Natural killer cell (primary cell): ENCODE measurements around the gene KRT5. TPM values are rescaled to one million over a fixed set of nuclear protein-coding genes. Genes with fewer than 3 reads are reported as not detected.
"Not testable (repeated sequence)": the region's sequence is repeated elsewhere in the genome, so short reads cannot be mapped to it uniquely, and the experiment has no call there.

Experiments
- ATAC-seq, 3 donors: fragments of 150-1000 bp in 2 of 3; fragments of 200-7000 bp in 1 of 3; cut with Tn5 transposase; 1 replicate in 1 of 3; 2 replicates in 2 of 3; pipeline ENCODE4 v1.10.0; 2021; ENCODE audit warnings: mild to moderate bottlenecking in 2 of 3, moderate library complexity in 2 of 3
- DNase-seq, 2 donors: peaks; one replicate each; pipeline versions ENCODE4 v3.0.0 to v3.0.0-alpha.2; 2013 to 2021; ENCODE audit warnings: mixed read lengths in 1 of 2
- H3K27ac ChIP-seq: one replicate; pipeline ENCODE4 v1.5.1; 2013; ENCODE audit warnings: mild to moderate bottlenecking, low read length
- H3K27me3 ChIP-seq: one replicate; pipeline ENCODE4 v1.6.1; 2013; ENCODE audit warnings: low read length; ENCODE audit not compliant: control insufficient read depth, insufficient read depth
- H3K36me3 ChIP-seq: one replicate; pipeline ENCODE4 v1.6.1; 2013; ENCODE audit warnings: low read length; ENCODE audit not compliant: control insufficient read depth, insufficient read depth
- H3K4me1 ChIP-seq: one replicate; pipeline ENCODE4 v1.6.1; 2013; ENCODE audit warnings: low read length; ENCODE audit not compliant: control insufficient read depth, insufficient read depth
- H3K4me3 ChIP-seq: one replicate; pipeline ENCODE4 v1.5.1; 2013; ENCODE audit warnings: low read length
- H3K9me3 ChIP-seq: one replicate; pipeline ENCODE4 v1.6.1; 2013; ENCODE audit warnings: low read length; ENCODE audit not compliant: control insufficient read depth, insufficient read depth
- H3K27ac Mint-ChIP-seq, 2 donors: one replicate each; pipeline ENCODE4 v1.8.0; 2022; ENCODE audit warnings: mild to moderate bottlenecking in 2 of 2, mixed read lengths in 2 of 2, moderate library complexity in 1 of 2
- H3K27me3 Mint-ChIP-seq, 2 donors: one replicate each; pipeline ENCODE4 v1.8.0; 2022; ENCODE audit warnings: low read depth in 2 of 2, mixed read lengths in 2 of 2
- H3K36me3 Mint-ChIP-seq: one replicate; pipeline ENCODE4 v1.8.0; 2022; ENCODE audit warnings: mixed read lengths
- H3K4me1 Mint-ChIP-seq, 2 donors: one replicate each; pipeline ENCODE4 v1.8.0; 2022; ENCODE audit warnings: mixed read lengths in 2 of 2
- H3K4me3 Mint-ChIP-seq: one replicate; pipeline ENCODE4 v1.8.0; 2022; ENCODE audit warnings: mild to moderate bottlenecking, moderate library complexity, mixed read lengths
- H3K9me3 Mint-ChIP-seq, 2 donors: one replicate each; pipeline ENCODE4 v1.8.0; 2022; ENCODE audit warnings: mixed read lengths in 2 of 2
- WGBS: methylation state at CpG from one replicate; pipeline ENCODE4 v1.1.7; 2013; ENCODE audit warnings: missing lambda C conversion rate; ENCODE audit not compliant: insufficient coverage; 5-methylcytosine and 5-hydroxymethylcytosine counted together
- intact Hi-C: fragments of 100-400 bp; cut with micrococcal nuclease; formaldehyde crosslinking; loops from one replicate; pipeline ENCODE4 v1.14.2; 2022
- total RNA-seq, 4 donors: library from RNA; stranded (reverse); fragments of 120-200 nt in 1 of 4; gene quantifications; one replicate each; pipeline versions ENCODE4 v1.2.3 to v1.2.4, GENCODE V29; 2013 to 2022
- TF ChIP-seq, protein P1 (sequence below): fragments of 200-600 bp; IDR thresholded peaks from one replicate; pipeline ENCODE4 v1.8.0; 2022; ENCODE audit warnings: antibody characterized with exemption

KRT5 gene
- total RNA-seq, 3 donors from 2014 or later (not counting 1 experiment from before 2014, with no cell fraction given), result 0.40 to 0.70 TPM; not detected in 1

DNA sequence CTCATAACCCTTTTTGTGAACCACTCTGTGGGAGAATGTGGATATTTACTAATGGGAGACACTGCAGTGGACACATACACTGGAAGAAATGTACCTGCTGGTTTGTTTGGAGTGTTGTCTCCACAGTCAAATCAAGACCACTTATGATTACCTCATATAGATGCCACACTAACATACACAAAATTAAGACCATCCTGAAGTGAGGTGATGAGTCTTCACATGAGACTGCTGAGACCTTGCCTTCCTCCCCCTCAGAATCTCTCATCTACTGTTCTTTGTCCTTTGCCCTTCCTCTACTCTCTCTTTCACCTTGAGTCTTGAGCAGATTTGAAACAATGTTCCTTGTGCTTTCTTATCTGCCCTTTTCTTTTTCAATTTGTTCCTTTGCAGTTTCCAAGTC, 31.5 kb downstream of the KRT5 start:
- ATAC-seq (no peak), DNase-seq (no peak)
- H3K27me3 ChIP-seq, result peaks cover 6% of the 10 kb centered on the region
- H3K9me3 ChIP-seq, result no peaks in the 10 kb centered on the region
- H3K36me3 Mint-ChIP-seq, result peaks cover 14% of the 10 kb centered on the region
- peaks cover 47 to 76% of the 10 kb centered on the region in 2 donors for H3K27me3 Mint-ChIP-seq
- H3K27ac ChIP-seq, result no peak overlapping the region
- intact Hi-C loops, result no loop called here
- no peak overlapping the region for H3K27ac Mint-ChIP-seq
- no peaks in the 10 kb centered on the region for H3K4me1 ChIP-seq
- H3K4me1 Mint-ChIP-seq, result no peaks in the 10 kb centered on the region
- H3K4me3 Mint-ChIP-seq, result no peak overlapping the region
- TF ChIP-seq, protein P1, sequence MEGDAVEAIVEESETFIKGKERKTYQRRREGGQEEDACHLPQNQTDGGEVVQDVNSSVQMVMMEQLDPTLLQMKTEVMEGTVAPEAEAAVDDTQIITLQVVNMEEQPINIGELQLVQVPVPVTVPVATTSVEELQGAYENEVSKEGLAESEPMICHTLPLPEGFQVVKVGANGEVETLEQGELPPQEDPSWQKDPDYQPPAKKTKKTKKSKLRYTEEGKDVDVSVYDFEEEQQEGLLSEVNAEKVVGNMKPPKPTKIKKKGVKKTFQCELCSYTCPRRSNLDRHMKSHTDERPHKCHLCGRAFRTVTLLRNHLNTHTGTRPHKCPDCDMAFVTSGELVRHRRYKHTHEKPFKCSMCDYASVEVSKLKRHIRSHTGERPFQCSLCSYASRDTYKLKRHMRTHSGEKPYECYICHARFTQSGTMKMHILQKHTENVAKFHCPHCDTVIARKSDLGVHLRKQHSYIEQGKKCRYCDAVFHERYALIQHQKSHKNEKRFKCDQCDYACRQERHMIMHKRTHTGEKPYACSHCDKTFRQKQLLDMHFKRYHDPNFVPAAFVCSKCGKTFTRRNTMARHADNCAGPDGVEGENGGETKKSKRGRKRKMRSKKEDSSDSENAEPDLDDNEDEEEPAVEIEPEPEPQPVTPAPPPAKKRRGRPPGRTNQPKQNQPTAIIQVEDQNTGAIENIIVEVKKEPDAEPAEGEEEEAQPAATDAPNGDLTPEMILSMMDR, result no peak
- no peaks in the 10 kb centered on the region for H3K36me3 ChIP-seq
- no peak overlapping the region for H3K4me3 ChIP-seq
- peaks cover 6% of the 10 kb centered on the region in 2 donors for H3K9me3 Mint-ChIP-seq

DNA sequence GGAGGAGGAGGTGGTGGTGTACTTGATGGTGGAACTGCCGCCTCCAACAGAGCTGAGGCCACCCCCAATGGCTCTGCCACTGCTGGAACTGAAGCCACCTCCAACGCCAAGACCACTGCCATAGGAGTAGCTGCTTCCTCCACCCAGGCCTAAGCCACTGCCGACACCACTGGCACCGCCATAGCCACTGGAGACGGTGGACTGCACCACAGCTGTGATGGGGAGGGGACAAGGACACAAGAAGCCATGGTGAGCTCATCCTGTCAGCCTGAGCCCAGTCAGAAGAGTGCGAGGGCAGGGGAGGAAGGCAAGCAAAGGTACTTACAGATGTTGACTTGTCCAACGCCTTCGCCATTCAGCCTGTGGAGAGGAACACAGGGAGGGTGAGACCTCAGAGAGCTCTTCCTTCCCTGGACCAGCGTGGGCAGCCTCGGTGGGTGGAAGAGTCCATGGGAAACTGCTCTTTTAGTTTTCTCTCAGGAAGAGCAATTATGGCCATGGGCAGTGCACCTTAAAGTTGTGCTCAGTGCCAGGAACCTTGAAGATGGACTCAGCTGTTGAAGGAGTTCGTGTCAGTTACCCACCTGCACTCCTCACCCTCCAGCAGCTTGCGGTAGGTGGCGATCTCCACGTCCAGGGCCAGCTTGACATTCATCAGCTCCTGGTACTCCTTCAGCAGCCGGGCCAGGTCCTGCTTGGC, 32.3 kb downstream of the KRT5 start:
- H3K4me3 Mint-ChIP-seq, H3K27ac Mint-ChIP-seq, H3K9me3 ChIP-seq, intact Hi-C loops, H3K27ac ChIP-seq, H3K27me3 ChIP-seq, H3K4me1 Mint-ChIP-seq, H3K4me3 ChIP-seq, H3K36me3 ChIP-seq, DNase-seq, ATAC-seq, H3K9me3 Mint-ChIP-seq, H3K4me1 ChIP-seq: not testable (repeated sequence)
- 88% methylated on average over 7 of the region's 15 CpGs for WGBS
- peaks cover 53 to 76% of the 10 kb centered on the region in 2 donors for H3K27me3 Mint-ChIP-seq
- H3K36me3 Mint-ChIP-seq, result peaks cover 14% of the 10 kb centered on the region

DNA sequence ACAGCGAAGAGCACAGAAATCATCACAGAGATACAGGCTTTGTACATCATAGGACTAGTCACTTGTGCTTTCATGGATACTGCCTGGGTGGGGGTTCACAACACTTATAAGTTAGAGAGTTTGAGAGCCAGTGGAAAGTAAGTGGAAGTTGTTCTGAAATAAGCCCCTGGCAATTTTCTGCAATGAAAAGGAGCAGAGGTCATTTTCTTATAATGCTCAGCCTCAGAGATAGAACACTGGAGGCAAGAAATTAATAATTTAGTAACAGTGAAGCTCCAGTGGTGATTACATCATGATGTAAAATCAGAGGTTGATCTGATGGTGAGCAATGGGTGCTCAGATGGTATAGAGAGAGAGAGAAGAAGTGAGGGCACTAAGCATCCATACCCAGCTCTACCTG, 33.0 kb downstream of the KRT5 start:
- Histone ChIP-seq H3K4me1 (no peaks in the 10 kb centered on the region), H3K27me3 (peaks cover 8% of the 10 kb centered on the region), H3K4me3 (no peak overlapping the region), H3K27ac (no peak overlapping the region), H3K36me3 (no peaks in the 10 kb centered on the region), H3K9me3 (no peaks in the 10 kb centered on the region)
- Mint-ChIP-seq H3K27me3 (peaks cover 54 to 75% of the 10 kb centered on the region in 2 donors), H3K27ac (no peak overlapping the region), H3K4me3 (no peak overlapping the region), H3K4me1 (no peaks in the 10 kb centered on the region), H3K9me3 (peaks cover 6% of the 10 kb centered on the region in 2 donors), H3K36me3 (peaks cover 14% of the 10 kb centered on the region)
- WGBS, result 14% methylated on average over 1 of the region's 1 CpG
- intact Hi-C loops, result no loop called here
- TF ChIP-seq, protein P1, result no peak
- ATAC-seq, result no peak
- no peak for DNase-seq

DNA sequence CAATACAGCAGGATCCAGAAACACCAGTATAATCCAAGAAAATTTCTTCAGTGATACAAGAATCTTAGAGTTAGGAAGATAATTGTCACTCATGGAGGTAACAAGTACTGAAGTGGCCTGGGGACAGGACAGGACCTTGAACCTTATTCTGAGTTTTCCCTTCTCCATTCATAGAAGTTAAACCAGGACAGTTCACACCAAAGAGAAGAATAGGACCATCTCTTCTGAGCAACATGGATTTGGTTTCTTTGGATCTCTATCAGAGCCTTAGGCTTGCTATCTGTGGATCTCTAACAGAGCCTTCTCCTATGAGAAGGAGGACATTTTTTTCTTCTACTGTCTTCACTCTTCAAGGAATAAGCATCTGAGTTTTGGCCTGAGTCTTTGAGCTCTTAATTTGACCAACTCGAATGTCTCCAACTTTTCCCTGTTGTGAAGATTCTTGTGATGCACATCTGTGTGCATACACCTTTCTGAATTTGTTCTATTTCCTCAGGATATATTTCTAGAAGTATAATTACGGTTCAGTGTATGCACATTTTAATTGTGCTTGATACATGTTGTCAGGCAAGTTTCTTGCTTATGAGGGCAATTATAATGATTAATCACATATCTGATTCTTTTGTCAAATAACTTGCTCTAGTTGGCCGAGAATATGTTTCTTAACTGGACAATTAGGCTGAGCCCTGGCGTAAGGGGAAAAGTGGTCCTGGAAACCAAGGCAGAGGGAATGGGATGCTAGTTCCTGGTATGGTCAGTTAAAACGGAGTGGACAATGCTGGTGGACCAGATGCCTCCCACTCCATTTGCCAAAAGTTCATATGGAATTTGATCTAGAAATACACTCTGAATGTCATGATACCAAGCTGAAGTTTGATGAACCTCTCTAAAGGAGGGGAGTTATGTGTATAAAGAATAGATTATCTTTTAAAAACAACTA, 33.8 kb downstream of the KRT5 start:
- no peak overlapping the region for H3K27ac Mint-ChIP-seq
- Histone ChIP-seq H3K4me1 (no peaks in the 10 kb centered on the region), H3K4me3 (no peak overlapping the region), H3K36me3 (no peaks in the 10 kb centered on the region), H3K27ac (no peak overlapping the region), H3K9me3 (no peaks in the 10 kb centered on the region), H3K27me3 (peaks cover 6% of the 10 kb centered on the region)
- WGBS, result 91% methylated on average over 5 of the region's 5 CpGs
- H3K9me3 Mint-ChIP-seq, result peaks cover 6% of the 10 kb centered on the region in 2 donors
- no peak for ATAC-seq
- H3K27me3 Mint-ChIP-seq, result peaks cover 46 to 67% of the 10 kb centered on the region in 2 donors
- peaks cover 14% of the 10 kb centered on the region for H3K36me3 Mint-ChIP-seq
- intact Hi-C loops, result no loop called here
- no peak overlapping the region for H3K4me3 Mint-ChIP-seq
- DNase-seq, result no peak
- H3K4me1 Mint-ChIP-seq, result no peaks in the 10 kb centered on the region
- TF ChIP-seq, protein P1, result no peak
